ENCODE measurements around the gene TMEM82. TPM values are rescaled to one million over a fixed set of nuclear protein-coding genes. Genes with fewer than 3 reads are reported as not detected.

The TMEM82 gene
- polyA plus RNA-seq, 1 donor (not counting 4 experiments of a cell fraction or from before 2014, with no cell fraction given), result not detected

DNA sequence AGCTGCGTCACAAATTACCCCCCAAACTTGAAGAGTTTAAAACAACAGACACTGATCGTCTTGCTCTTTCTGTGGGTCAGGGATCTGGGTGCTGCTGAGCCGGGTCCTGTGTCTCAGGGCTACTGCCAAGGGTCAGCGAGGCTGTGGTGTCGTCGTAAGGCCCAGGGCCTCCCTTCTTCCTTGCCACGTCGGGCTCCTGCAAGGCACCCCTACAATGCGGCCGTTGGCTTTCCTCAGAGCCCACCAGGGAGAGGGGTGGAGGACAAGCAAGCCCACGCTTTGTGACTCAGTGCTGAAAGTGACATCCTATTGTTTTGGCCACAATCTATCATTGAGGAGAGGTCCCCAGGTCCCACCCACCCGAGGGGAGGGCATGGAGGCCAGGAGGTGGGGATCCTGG lies 8.6 kb downstream of the TMEM82 start:
- dilution Hi-C loops (cut with MboI; ENCODE audit: extremely low pct_ligation_motif_present, low sequenced_read_pairs), result no loop called here
- Histone ChIP-seq H3K36me3 (ENCODE audit: control insufficient read depth in 2 of 2, extremely low read depth in 1 of 2, insufficient read depth in 2 of 2, low read length in 2 of 2) (no peaks in the 10 kb centered on the region), H2AFZ (ENCODE audit: control insufficient read depth, low read length) (no peak overlapping the region), H3K9ac (ENCODE audit: control insufficient read depth, extremely low read depth, insufficient read depth, low read length) (no peak overlapping the region), H4K20me1 (ENCODE audit: control insufficient read depth, extremely low read depth, insufficient read depth, low read length) (no peaks in the 10 kb centered on the region), H3K4me2 (ENCODE audit: control insufficient read depth, extremely low read depth, insufficient read depth, low read depth, low read length) (no peak overlapping the region), H3K4me3 (ENCODE audit: control insufficient read depth in 2 of 3, extremely low read depth in 1 of 3, insufficient read depth in 2 of 3, low read depth in 1 of 3, low read length in 3 of 3) (no peak overlapping the region), H3K9me3 (ENCODE audit: control insufficient read depth, low read depth, low read length) (no peaks in the 10 kb centered on the region), H3K9me1 (ENCODE audit: control insufficient read depth, extremely low read depth, insufficient read depth, low read length) (no peaks in the 10 kb centered on the region), H3K79me2 (ENCODE audit: control insufficient read depth, insufficient read depth, low read length) (no peaks in the 10 kb centered on the region), H3K27me3 (ENCODE audit: control insufficient read depth, extremely low read depth, insufficient read depth, low read length) (no peaks in the 10 kb centered on the region), H3K27ac (ENCODE audit: control insufficient read depth, insufficient read depth, low read length) (no peak overlapping the region), H3K4me1 (ENCODE audit: control insufficient read depth, extremely low read depth, insufficient read depth, low read length) (no peaks in the 10 kb centered on the region)
- TF ChIP-seq, protein P1, sequence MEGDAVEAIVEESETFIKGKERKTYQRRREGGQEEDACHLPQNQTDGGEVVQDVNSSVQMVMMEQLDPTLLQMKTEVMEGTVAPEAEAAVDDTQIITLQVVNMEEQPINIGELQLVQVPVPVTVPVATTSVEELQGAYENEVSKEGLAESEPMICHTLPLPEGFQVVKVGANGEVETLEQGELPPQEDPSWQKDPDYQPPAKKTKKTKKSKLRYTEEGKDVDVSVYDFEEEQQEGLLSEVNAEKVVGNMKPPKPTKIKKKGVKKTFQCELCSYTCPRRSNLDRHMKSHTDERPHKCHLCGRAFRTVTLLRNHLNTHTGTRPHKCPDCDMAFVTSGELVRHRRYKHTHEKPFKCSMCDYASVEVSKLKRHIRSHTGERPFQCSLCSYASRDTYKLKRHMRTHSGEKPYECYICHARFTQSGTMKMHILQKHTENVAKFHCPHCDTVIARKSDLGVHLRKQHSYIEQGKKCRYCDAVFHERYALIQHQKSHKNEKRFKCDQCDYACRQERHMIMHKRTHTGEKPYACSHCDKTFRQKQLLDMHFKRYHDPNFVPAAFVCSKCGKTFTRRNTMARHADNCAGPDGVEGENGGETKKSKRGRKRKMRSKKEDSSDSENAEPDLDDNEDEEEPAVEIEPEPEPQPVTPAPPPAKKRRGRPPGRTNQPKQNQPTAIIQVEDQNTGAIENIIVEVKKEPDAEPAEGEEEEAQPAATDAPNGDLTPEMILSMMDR (optimal IDR thresholded peaks at IDR 0.05 in 1 of 3, IDR thresholded peaks at IDR 0.05 in 1 of 3, conservative IDR thresholded peaks at IDR 0.05 in 1 of 3; ENCODE audit: extremely low read depth in 1 of 3, insufficient read depth in 2 of 3, low read length in 3 of 3), result no peak
- no peak for TF ChIP-seq EZH2 (IDR thresholded peaks at IDR 0.05; ENCODE audit: low read length)
- FAIRE-seq (no peak), DNase-seq (ENCODE audit: low read depth, low spot score) (no peak)

DNA sequence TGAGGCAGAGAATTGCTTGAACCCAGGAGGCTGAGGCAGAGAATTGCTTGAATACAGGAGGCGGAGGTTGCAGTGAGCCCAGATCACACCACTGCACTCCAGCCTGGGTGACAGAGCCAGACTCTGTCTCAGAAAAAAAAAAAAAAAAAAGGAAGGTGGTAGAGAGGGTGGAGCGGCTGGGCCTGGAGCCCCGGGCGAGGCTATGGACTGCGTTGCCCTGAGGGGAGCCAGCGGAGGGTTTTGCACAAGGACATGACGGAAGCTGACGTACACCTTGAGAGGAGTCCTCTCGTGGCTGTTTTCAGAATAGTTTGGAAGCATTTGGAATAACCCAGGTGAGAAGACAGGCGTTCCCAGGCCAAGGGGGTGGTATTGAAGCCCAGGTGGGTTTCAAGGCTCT lies 9.4 kb downstream of the TMEM82 start:
- H3K4me3 ChIP-seq (ENCODE audit: control insufficient read depth in 2 of 3, extremely low read depth in 1 of 3, insufficient read depth in 2 of 3, low read depth in 1 of 3, low read length in 3 of 3), result no peak overlapping the region
- FAIRE-seq (no peak), DNase-seq (ENCODE audit: low read depth, low spot score) (no peak)
- no peaks in the 10 kb centered on the region for H3K27me3 ChIP-seq (ENCODE audit: control insufficient read depth, extremely low read depth, insufficient read depth, low read length)
- peaks cover 8% of the 10 kb centered on the region for H3K4me1 ChIP-seq (ENCODE audit: control insufficient read depth, extremely low read depth, insufficient read depth, low read length)
- dilution Hi-C loops (cut with MboI; ENCODE audit: extremely low pct_ligation_motif_present, low sequenced_read_pairs), result no loop called here
- H3K9me3 ChIP-seq (ENCODE audit: control insufficient read depth, low read depth, low read length), result no peaks in the 10 kb centered on the region
- no peaks in the 10 kb centered on the region for H3K79me2 ChIP-seq (ENCODE audit: control insufficient read depth, insufficient read depth, low read length)
- no peak overlapping the region for H2AFZ ChIP-seq (ENCODE audit: control insufficient read depth, low read length)
- no peaks in the 10 kb centered on the region for H3K36me3 ChIP-seq (ENCODE audit: control insufficient read depth in 2 of 2, extremely low read depth in 1 of 2, insufficient read depth in 2 of 2, low read length in 2 of 2)
- H4K20me1 ChIP-seq (ENCODE audit: control insufficient read depth, extremely low read depth, insufficient read depth, low read length), result no peaks in the 10 kb centered on the region
- H3K4me2 ChIP-seq (ENCODE audit: control insufficient read depth, extremely low read depth, insufficient read depth, low read depth, low read length), result no peak overlapping the region
- TF ChIP-seq, protein P1 (optimal IDR thresholded peaks at IDR 0.05 in 1 of 3, IDR thresholded peaks at IDR 0.05 in 1 of 3, conservative IDR thresholded peaks at IDR 0.05 in 1 of 3; ENCODE audit: extremely low read depth in 1 of 3, insufficient read depth in 2 of 3, low read length in 3 of 3), result no peak
- no peak for TF ChIP-seq EZH2 (IDR thresholded peaks at IDR 0.05; ENCODE audit: low read length)
- no peak overlapping the region for H3K27ac ChIP-seq (ENCODE audit: control insufficient read depth, insufficient read depth, low read length)
- no peak overlapping the region for H3K9ac ChIP-seq (ENCODE audit: control insufficient read depth, extremely low read depth, insufficient read depth, low read length)
- H3K9me1 ChIP-seq (ENCODE audit: control insufficient read depth, extremely low read depth, insufficient read depth, low read length), result no peaks in the 10 kb centered on the region

Measured in keratinocyte (primary cell).